NB4 (cell line): ENCODE measurements around the gene DERA.

Experiments
- CTCF ChIP-seq: IDR thresholded peaks from one replicate; pipeline ENCODE4 v1.5.1; 2012; ENCODE audit warnings: low read depth, low read length
- MAX ChIP-seq: IDR thresholded peaks from 2 replicates; pipeline ENCODE4 v1.6.1; 2011; ENCODE audit warnings: low read depth, low read length
- MYC ChIP-seq: IDR thresholded peaks from 2 replicates; pipeline ENCODE4 v1.6.1; 2011; ENCODE audit warnings: low read depth, low read length
- POLR2A ChIP-seq: IDR thresholded peaks from 2 replicates; pipeline ENCODE4 v1.6.1; 2011; ENCODE audit warnings: mild to moderate bottlenecking; ENCODE audit not compliant: insufficient read length; ENCODE audit errors: extremely low read depth

- TF ChIP-seq CTCF = no peak
- no peak for TF ChIP-seq MAX
- no peak for TF ChIP-seq MYC
- TF ChIP-seq POLR2A = no peak
Observed at GRCh38 chr12:15892645-15893259, 18.4 kb upstream of the DERA start.
